NB4 (cell line): ENCODE data around the gene AKIRIN1.

Source experiments
- POLR2A ChIP-seq: IDR thresholded peaks from 2 replicates; pipeline ENCODE4 v1.6.1; 2011; ENCODE audit warnings: mild to moderate bottlenecking; ENCODE audit not compliant: insufficient read length; ENCODE audit errors: extremely low read depth
- TF ChIP-seq, protein P1 (sequence below): IDR thresholded peaks from one replicate; pipeline ENCODE4 v1.5.1; 2012; ENCODE audit warnings: low read depth, low read length

DNA sequence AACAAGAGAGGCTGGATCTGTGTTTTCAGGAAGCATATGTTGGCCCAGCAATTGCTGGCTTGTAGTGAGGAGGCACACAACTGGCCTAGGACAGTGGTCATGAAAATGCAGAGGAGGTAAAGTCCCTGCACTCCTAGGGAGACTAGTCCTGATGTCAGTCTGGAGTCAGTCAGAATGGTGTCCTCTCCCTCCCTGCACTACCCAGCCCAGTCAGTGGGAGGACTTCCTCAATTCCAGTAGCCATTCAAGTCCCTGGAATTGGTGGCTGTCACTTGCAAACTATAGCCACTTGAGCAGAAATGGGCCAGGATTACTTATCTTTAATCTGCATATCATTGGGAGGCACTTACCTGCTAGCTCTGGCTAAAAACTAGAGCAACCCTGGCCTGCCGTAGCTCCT, 53.7 kb downstream of the AKIRIN1 start:
- TF ChIP-seq, protein P1, sequence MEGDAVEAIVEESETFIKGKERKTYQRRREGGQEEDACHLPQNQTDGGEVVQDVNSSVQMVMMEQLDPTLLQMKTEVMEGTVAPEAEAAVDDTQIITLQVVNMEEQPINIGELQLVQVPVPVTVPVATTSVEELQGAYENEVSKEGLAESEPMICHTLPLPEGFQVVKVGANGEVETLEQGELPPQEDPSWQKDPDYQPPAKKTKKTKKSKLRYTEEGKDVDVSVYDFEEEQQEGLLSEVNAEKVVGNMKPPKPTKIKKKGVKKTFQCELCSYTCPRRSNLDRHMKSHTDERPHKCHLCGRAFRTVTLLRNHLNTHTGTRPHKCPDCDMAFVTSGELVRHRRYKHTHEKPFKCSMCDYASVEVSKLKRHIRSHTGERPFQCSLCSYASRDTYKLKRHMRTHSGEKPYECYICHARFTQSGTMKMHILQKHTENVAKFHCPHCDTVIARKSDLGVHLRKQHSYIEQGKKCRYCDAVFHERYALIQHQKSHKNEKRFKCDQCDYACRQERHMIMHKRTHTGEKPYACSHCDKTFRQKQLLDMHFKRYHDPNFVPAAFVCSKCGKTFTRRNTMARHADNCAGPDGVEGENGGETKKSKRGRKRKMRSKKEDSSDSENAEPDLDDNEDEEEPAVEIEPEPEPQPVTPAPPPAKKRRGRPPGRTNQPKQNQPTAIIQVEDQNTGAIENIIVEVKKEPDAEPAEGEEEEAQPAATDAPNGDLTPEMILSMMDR: no peak
- no peak for TF ChIP-seq POLR2A
